GM23248 (cell line): ENCODE results near the gene APLF.
"Not testable (repeated sequence)": the region's sequence is repeated elsewhere in the genome, so short reads cannot be mapped to it uniquely, and the experiment has no call there.

Experiments used
- EZH2 ChIP-seq: fragments of 200-600 bp; sonication (generic); IDR thresholded peaks from 2 replicates; pipeline ENCODE4 v1.6.1; 2018; ENCODE audit warnings: antibody characterized with exemption, mild to moderate bottlenecking; ENCODE audit not compliant: insufficient read depth, poor library complexity, severe bottlenecking
- EZH2phosphoT487 ChIP-seq: fragments of 200-600 bp; sonication (generic); IDR thresholded peaks from 2 replicates; pipeline ENCODE4 v1.6.1; 2018; ENCODE audit warnings: antibody characterized with exemption, moderate library complexity, mild to moderate bottlenecking, low read depth; ENCODE audit not compliant: insufficient read depth

DNA sequence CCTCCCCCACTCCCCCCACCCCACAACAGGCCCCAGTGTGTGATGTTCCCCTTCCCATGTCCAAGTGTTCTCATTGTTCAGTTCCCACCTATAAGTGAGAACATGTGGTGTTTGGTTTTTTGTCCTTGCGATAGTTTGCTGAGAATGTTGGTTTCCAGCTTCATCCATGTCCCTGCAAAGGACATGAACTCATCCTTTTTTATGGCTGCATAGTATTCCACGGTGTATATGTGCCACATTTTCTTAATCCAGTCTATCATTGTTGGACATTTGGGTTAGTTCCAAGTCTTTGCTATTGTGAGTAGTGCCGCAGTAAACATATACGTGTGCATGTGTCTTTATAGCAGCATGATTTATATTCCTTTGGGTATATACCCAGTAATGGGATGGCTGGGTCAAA is 103.0 kb downstream of the APLF start:
- not testable (repeated sequence) for TF ChIP-seq EZH2phosphoT487, EZH2
